GM19467 (cell line): ENCODE data around the gene TSPAN1.
"Not testable (repeated sequence)": the region's sequence is repeated elsewhere in the genome, so short reads cannot be mapped to it uniquely, and the experiment has no call there.

Experiments used
- ATAC-seq: cut with Tn5 transposase; IDR thresholded peaks from one replicate; pipeline ENCODE4 v1.9.1; 2021; ENCODE audit warnings: mild to moderate bottlenecking, moderate library complexity; ENCODE audit not compliant: unreplicated experiment

The TSPAN1 gene

GRCh38 chr1:46215504-46215903, 40.6 kb downstream of the TSPAN1 start:
- ATAC-seq, result no peak

GRCh38 chr1:46218443-46218842, 43.6 kb downstream of the TSPAN1 start:
- ATAC-seq, result no peak

- ATAC-seq, result no peak
These were observed 44.9 kb downstream of the TSPAN1 start for GRCh38 chr1:46219551-46220520.

GRCh38 chr1:46220808-46221207, 45.9 kb downstream of the TSPAN1 start:
- no peak for ATAC-seq

GRCh38 chr1:46221749-46222148, 46.9 kb downstream of the TSPAN1 start:
- ATAC-seq, result no peak

GRCh38 chr1:46223055-46223454, 48.2 kb downstream of the TSPAN1 start:
- ATAC-seq, result not testable (repeated sequence)

- ATAC-seq, result no peak
These were observed 48.6 kb downstream of the TSPAN1 start for GRCh38 chr1:46223472-46223943.

- no peak for ATAC-seq
These were observed 50.1 kb downstream of the TSPAN1 start for GRCh38 chr1:46224966-46225365.

- not testable (repeated sequence) for ATAC-seq
These were observed 56.3 kb downstream of the TSPAN1 start for GRCh38 chr1:46231231-46231630.
